RWPE1 (cell line): Measurements from ENCODE around the gene FGF2.
"Not testable (repeated sequence)": the region's sequence is repeated elsewhere in the genome, so short reads cannot be mapped to it uniquely, and the experiment has no call there.

Experiments
- CTCF ChIA-PET: fragments of 350-600 bp; sonication (Branson Sonifier 250); formaldehyde crosslinking; extraction: SDS; loops from one replicate; lab custom pipeline; 2021; lab: Yijun Ruan, JAX
- POLR2A ChIA-PET: fragments of 400-600 bp; formaldehyde crosslinking; extraction: SDS; loops from one replicate; lab custom pipeline; 2020; ENCODE audit warnings: antibody characterized with exemption; ENCODE audit not compliant: low non-redundant PET; lab: Yijun Ruan, JAX
- DNase-seq: peaks from one replicate; pipeline ENCODE4 v3.0.0; 2012; ENCODE audit warnings: low spot score
- H3K27ac ChIP-seq: fragments of 450-650 bp; 2 replicates; pipeline ENCODE4 v1.5.1; 2017
- CTCF ChIP-seq: fragments of 450-650 bp; conservative IDR thresholded peaks from 2 replicates; pipeline ENCODE4 v1.5.1; 2017; ENCODE audit warnings: low read depth, mild to moderate bottlenecking

FGF2 gene

GRCh38 chr4:122784261-122784660, 42.4 kb upstream of the FGF2 start:
- POLR2A ChIA-PET: no interaction called here
- CTCF ChIA-PET: interaction anchor here (0.5 to 0.9 kb wide), 2 partner anchors 26 to 32 kb away, joined by 3 to 4 read pairs; no protein-coding TSS in a partner anchor
- H3K27ac ChIP-seq: no peak overlapping the region
- TF ChIP-seq CTCF: no peak
- DNase-seq: no peak

- peak overlapping the region; percentile 41; the same call in 1 of the 2 replicates for H3K27ac ChIP-seq
- POLR2A ChIA-PET: no interaction called here
- CTCF ChIA-PET: no interaction called here
- TF ChIP-seq CTCF: no peak
- DNase-seq: no peak
Measured at GRCh38 chr4:122785099-122785498, 41.5 kb upstream of the FGF2 start.

DNA sequence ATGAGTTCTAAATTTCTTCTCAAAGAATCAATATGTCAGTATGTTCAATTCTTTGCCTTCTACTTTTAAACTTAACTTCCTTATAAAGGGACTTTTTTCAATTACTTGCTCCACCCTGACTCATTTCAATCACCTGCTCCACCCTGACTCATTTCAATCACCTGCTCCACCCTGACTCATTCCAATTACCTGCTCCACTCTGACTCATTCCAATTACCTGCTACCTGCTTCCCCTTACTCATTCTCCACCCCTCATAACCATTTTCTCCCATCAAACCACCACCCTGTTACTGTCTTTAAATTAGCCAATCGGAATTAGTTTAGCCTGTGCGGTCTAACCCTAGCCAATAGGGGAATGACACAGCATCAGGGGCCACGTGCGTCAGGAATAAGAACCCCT, 40.3 kb upstream of the FGF2 start:
- H3K27ac ChIP-seq, POLR2A ChIA-PET: not testable (repeated sequence)
- CTCF ChIA-PET: interaction anchor here (0.6 kb wide), 1 partner anchor 965 kb away, joined by 3 read pairs; no protein-coding TSS in a partner anchor
- peak; percentile 82 for DNase-seq

DNA sequence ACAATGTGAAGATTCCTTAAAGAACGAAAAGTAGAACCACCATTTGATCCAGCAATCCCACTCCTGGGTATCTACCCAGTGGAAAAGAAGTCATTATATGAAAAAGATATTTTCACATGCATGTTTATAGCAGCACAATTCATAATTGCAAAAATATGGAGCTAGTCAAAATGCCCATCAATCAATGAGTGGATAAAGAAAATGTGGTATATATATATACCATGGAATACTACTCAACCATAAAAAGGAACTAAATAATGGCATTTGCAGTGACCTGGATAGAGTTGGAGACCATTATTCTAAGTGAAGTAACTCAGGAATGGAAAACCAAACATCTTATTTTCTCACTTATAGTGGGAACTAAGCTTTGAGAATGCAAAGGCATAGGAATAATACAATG, 39.7 kb upstream of the FGF2 start:
- CTCF ChIA-PET, H3K27ac ChIP-seq, POLR2A ChIA-PET, DNase-seq: not testable (repeated sequence)

GRCh38 chr4:122787940-122788339, 38.7 kb upstream of the FGF2 start:
- no peak for TF ChIP-seq CTCF
- DNase-seq: no peak
- H3K27ac ChIP-seq: no peak overlapping the region
- ChIA-PET CTCF (no interaction called here), POLR2A (no interaction called here)

DNA sequence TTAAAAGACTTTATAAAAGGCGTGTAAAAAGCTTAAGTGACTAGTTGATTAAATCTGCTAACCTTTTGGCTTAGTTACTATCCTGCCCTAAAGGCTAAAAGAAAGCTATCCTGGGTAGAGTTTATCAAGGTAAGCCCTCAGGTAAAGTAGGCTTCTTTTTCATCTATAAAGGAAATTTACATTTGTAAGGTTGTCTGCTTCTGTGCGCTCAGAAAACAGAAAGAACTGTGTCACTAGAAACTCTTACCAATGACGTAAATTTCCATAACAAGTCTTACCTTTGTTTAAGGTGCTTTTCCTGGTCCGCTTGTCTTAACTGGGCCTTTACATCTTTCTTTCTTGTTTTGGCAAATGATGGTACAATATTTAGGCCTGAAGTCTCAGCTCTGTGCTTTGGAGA, 37.7 kb upstream of the FGF2 start:
- CTCF ChIA-PET: interaction anchor here (0.6 kb wide), 2 partner anchors 135 to 140 kb away, joined by 3 to 5 read pairs; no protein-coding TSS in a partner anchor
- DNase-seq: no peak
- TF ChIP-seq CTCF: no peak
- no peak overlapping the region for H3K27ac ChIP-seq
- POLR2A ChIA-PET: interaction anchor here (0.6 kb wide), 1 partner anchor 17 kb away, joined by 3 read pairs; no protein-coding TSS in a partner anchor

- no peak for DNase-seq
- CTCF ChIA-PET: interaction anchor here (1.2 kb wide), 1 partner anchor 36 kb away, joined by 4 read pairs; no protein-coding TSS in a partner anchor
- no peak overlapping the region for H3K27ac ChIP-seq
- TF ChIP-seq CTCF: no peak
- POLR2A ChIA-PET: no interaction called here
Measured at GRCh38 chr4:122793811-122794210, 32.8 kb upstream of the FGF2 start.
